PFSK-1 (cell line): ENCODE results near the gene SULF2.

ENCODE experiments used
- FOXP2 ChIP-seq: optimal IDR thresholded peaks from 2 replicates; pipeline ENCODE3; 2011; ENCODE audit warnings: borderline replicate concordance, control low read depth, inconsistent platforms; ENCODE audit not compliant: insufficient read depth; ENCODE audit errors: extremely low read length, extremely low read depth
- POLR2AphosphoS5 ChIP-seq: IDR thresholded peaks from 2 replicates; pipeline ENCODE4 v1.6.1; 2012; ENCODE audit warnings: low read depth, mild to moderate bottlenecking, control low read depth, low read length, moderate library complexity
- SIN3A ChIP-seq: IDR thresholded peaks from 2 replicates; pipeline ENCODE4 v1.6.1; 2012; ENCODE audit warnings: mild to moderate bottlenecking, low read length, moderate library complexity, borderline replicate concordance; ENCODE audit not compliant: insufficient read depth
- TF ChIP-seq, protein P1 (sequence below), 2 experiments: IDR thresholded peaks; 2 replicates each; pipeline versions ENCODE4 v1.6.1 to v1.8.0; 2011 to 2012; ENCODE audit warnings: low read depth in 2 of 2, low read length in 2 of 2, control low read depth in 1 of 2, inconsistent platforms in 1 of 2, mild to moderate bottlenecking in 1 of 2, moderate library complexity in 1 of 2; ENCODE audit not compliant: insufficient read depth in 1 of 2

DNA sequence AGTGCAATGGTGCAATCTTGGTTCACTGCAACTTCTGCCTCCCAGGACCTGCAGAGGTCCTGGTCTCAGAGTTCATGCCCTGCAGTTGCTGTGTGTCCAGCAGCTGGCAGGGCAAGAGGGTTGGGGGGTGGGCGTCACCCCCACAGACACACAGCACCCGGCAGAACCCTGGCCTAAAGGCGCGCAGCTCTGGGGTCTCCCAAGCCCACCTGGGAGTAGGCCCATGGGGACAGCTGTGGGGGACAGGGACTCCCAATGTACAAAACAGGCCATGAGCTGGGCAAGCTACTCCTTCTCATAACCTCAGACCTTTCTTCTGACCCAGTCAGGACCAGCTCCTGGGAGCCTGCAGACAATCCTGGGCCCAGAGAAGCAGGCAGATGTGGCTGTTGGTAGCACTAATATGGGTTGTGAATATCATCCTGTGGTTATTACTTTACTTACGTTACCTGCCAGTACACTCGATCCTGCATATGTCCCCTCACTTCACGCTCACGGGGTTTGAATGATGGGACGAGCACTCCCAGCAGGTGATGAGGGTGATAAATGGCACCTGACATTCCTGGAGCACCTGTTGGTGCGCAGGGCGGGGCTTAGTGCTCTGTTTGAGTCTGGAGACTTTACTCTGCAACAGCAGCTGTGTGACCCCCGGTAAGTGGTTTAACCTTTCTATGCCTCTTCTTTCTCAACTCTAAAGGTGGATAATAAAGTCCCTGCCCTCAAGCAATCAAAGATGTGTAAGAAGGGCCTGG lies 39.9 kb upstream of the SULF2 start:
- TF ChIP-seq, protein P1, sequence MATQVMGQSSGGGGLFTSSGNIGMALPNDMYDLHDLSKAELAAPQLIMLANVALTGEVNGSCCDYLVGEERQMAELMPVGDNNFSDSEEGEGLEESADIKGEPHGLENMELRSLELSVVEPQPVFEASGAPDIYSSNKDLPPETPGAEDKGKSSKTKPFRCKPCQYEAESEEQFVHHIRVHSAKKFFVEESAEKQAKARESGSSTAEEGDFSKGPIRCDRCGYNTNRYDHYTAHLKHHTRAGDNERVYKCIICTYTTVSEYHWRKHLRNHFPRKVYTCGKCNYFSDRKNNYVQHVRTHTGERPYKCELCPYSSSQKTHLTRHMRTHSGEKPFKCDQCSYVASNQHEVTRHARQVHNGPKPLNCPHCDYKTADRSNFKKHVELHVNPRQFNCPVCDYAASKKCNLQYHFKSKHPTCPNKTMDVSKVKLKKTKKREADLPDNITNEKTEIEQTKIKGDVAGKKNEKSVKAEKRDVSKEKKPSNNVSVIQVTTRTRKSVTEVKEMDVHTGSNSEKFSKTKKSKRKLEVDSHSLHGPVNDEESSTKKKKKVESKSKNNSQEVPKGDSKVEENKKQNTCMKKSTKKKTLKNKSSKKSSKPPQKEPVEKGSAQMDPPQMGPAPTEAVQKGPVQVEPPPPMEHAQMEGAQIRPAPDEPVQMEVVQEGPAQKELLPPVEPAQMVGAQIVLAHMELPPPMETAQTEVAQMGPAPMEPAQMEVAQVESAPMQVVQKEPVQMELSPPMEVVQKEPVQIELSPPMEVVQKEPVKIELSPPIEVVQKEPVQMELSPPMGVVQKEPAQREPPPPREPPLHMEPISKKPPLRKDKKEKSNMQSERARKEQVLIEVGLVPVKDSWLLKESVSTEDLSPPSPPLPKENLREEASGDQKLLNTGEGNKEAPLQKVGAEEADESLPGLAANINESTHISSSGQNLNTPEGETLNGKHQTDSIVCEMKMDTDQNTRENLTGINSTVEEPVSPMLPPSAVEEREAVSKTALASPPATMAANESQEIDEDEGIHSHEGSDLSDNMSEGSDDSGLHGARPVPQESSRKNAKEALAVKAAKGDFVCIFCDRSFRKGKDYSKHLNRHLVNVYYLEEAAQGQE (IDR thresholded peaks at IDR 0.05; ENCODE audit: insufficient read depth in 1 of 2, low read depth in 2 of 2, low read length in 2 of 2), result no peak
- TF ChIP-seq SIN3A (no peak), POLR2AphosphoS5 (no peak), FOXP2 (no peak)
